Activated CD8-positive, alpha-beta memory T cell treated with anti-CD3 and anti-CD28 coated beads, Interleukin-2, amount 10 ng/mL, durations not matched to agents 7 days and 5 days (primary cell): ENCODE data around the gene PLB1. TPM values are rescaled to one million over a fixed set of nuclear protein-coding genes. Genes with fewer than 3 reads are reported as not detected.

Experiments
- ATAC-seq: fragments of 150-1000 bp; cut with Tn5 transposase; one replicate; pipeline ENCODE4 v1.10.0; 2021; ENCODE audit warnings: moderate library complexity
- CTCF ChIA-PET: fragments of 350-600 bp; sonication (Branson Sonifier 250); formaldehyde crosslinking; loops from one replicate; lab custom pipeline; 2021; ENCODE audit warnings: antibody characterized with exemption; lab: Charles Lee
- DNase-seq: peaks from one replicate; pipeline ENCODE4 v3.0.0-alpha.2; 2020
- H3K27ac Mint-ChIP-seq: one replicate; pipeline ENCODE4 v1.8.0; 2021; ENCODE audit warnings: mild to moderate bottlenecking, mixed read lengths
- H3K27me3 Mint-ChIP-seq: one replicate; pipeline ENCODE4 v1.8.0; 2021; ENCODE audit warnings: mixed read lengths
- H3K36me3 Mint-ChIP-seq: one replicate; pipeline ENCODE4 v1.8.0; 2021; ENCODE audit warnings: mild to moderate bottlenecking, mixed read lengths
- H3K4me1 Mint-ChIP-seq: one replicate; pipeline ENCODE4 v1.8.0; 2021; ENCODE audit warnings: mixed read lengths
- H3K4me3 Mint-ChIP-seq: one replicate; pipeline ENCODE4 v1.8.0; 2021; ENCODE audit warnings: mild to moderate bottlenecking, moderate library complexity, mixed read lengths
- H3K9me3 Mint-ChIP-seq: one replicate; pipeline ENCODE4 v1.8.0; 2022; ENCODE audit warnings: low read depth, mixed read lengths
- total RNA-seq, 2 experiments: library from RNA; stranded (reverse); gene quantifications; one replicate each; pipeline ENCODE4 v1.2.3, GENCODE V29; 2021

The PLB1 gene
- total RNA-seq, 2 experiments from 2014 or later = 0.67 to 1.2 TPM

GRCh38 chr2:28515176-28515751 lies 19.4 kb downstream of the PLB1 start:
- peaks cover 4% of the 10 kb centered on the region for H3K4me1 Mint-ChIP-seq
- DNase-seq = no peak
- H3K4me3 Mint-ChIP-seq = no peak overlapping the region
- peaks cover 67% of the 10 kb centered on the region for H3K27me3 Mint-ChIP-seq
- no peak for ATAC-seq
- CTCF ChIA-PET = no interaction called here
- H3K27ac Mint-ChIP-seq = no peak overlapping the region
- peaks cover 14% of the 10 kb centered on the region for H3K36me3 Mint-ChIP-seq
- peaks cover 11% of the 10 kb centered on the region for H3K9me3 Mint-ChIP-seq

GRCh38 chr2:28516430-28516829 lies 20.6 kb downstream of the PLB1 start:
- peaks cover 13% of the 10 kb centered on the region for H3K36me3 Mint-ChIP-seq
- CTCF ChIA-PET = no interaction called here
- peaks cover 75% of the 10 kb centered on the region for H3K27me3 Mint-ChIP-seq
- H3K4me3 Mint-ChIP-seq = no peak overlapping the region
- peaks cover 10% of the 10 kb centered on the region for H3K9me3 Mint-ChIP-seq
- DNase-seq (no peak), ATAC-seq (no peak)
- no peak overlapping the region for H3K27ac Mint-ChIP-seq
- peaks cover 3% of the 10 kb centered on the region for H3K4me1 Mint-ChIP-seq

- ATAC-seq (no peak), DNase-seq (no peak)
- Mint-ChIP-seq H3K4me3 (no peak overlapping the region), H3K27ac (no peak overlapping the region), H3K4me1 (peaks cover under 1% of the 10 kb centered on the region), H3K36me3 (peaks cover 10% of the 10 kb centered on the region), H3K27me3 (peaks cover 77% of the 10 kb centered on the region), H3K9me3 (peaks cover 8% of the 10 kb centered on the region)
- CTCF ChIA-PET = no interaction called here
Measured at GRCh38 chr2:28516950-28517349, 21.1 kb downstream of the PLB1 start.

GRCh38 chr2:28521663-28522062 lies 25.8 kb downstream of the PLB1 start:
- Mint-ChIP-seq H3K27me3 (peaks cover 73% of the 10 kb centered on the region), H3K27ac (no peak overlapping the region), H3K4me1 (peaks cover 10% of the 10 kb centered on the region), H3K36me3 (no peaks in the 10 kb centered on the region), H3K9me3 (no peaks in the 10 kb centered on the region), H3K4me3 (no peak overlapping the region)
- DNase-seq (no peak), ATAC-seq (no peak)
- CTCF ChIA-PET = no interaction called here

DNA sequence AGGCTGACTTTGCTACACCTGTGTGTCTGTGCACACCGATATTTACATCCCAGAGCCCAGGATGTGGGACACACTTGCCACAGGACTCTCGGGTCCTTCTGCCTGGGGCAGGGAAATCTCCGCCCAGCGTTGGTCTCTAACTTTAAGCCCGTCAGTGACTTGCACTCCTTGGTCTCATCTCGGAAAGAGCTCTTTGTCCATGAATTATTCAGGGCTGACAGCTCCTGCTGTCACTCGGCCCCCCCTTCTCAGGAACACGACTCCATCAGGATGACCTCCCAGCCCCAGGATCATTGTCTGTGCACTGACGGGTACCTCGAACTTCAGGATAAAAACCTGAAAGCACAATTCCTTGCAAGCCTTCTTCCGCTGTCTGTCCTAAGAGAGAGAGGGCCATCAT lies 26.6 kb downstream of the PLB1 start:
- Mint-ChIP-seq H3K36me3 (no peaks in the 10 kb centered on the region), H3K9me3 (no peaks in the 10 kb centered on the region), H3K27me3 (peaks cover 66% of the 10 kb centered on the region), H3K27ac (no peak overlapping the region), H3K4me1 (peaks cover 10% of the 10 kb centered on the region), H3K4me3 (no peak overlapping the region)
- ATAC-seq (no peak), DNase-seq (no peak)
- CTCF ChIA-PET = no interaction called here

DNA sequence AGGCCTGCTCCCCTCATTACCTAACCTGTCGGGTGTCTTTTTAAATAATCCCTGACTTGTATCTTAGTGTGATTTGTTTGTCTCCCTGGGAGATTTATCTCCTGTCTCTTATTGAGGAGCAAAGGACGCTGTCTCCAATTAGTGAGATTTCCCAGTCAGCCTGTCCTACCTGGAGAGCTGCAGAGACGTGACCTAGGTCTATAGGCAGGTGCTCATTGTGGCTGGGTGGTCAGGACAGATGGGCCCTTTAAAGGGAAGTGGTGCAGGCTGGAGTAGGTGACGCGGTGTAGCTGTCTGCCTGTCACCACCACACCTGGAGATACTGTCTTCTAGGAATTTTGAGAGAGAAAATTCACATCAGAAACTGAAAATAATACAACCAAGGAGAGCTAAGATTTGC lies 28.0 kb downstream of the PLB1 start:
- ATAC-seq = no peak
- peaks cover 55% of the 10 kb centered on the region for H3K27me3 Mint-ChIP-seq
- no peaks in the 10 kb centered on the region for H3K9me3 Mint-ChIP-seq
- no peak for DNase-seq
- CTCF ChIA-PET = no interaction called here
- no peak overlapping the region for H3K27ac Mint-ChIP-seq
- H3K4me3 Mint-ChIP-seq = no peak overlapping the region
- H3K4me1 Mint-ChIP-seq = peaks cover 10% of the 10 kb centered on the region
- H3K36me3 Mint-ChIP-seq = no peaks in the 10 kb centered on the region

GRCh38 chr2:28525481-28525880 lies 29.6 kb downstream of the PLB1 start:
- no peak overlapping the region for H3K4me3 Mint-ChIP-seq
- DNase-seq = no peak
- H3K27ac Mint-ChIP-seq = no peak overlapping the region
- CTCF ChIA-PET = no interaction called here
- no peaks in the 10 kb centered on the region for H3K9me3 Mint-ChIP-seq
- no peaks in the 10 kb centered on the region for H3K36me3 Mint-ChIP-seq
- peaks cover 10% of the 10 kb centered on the region for H3K4me1 Mint-ChIP-seq
- no peak for ATAC-seq
- H3K27me3 Mint-ChIP-seq = peaks cover 46% of the 10 kb centered on the region

- Mint-ChIP-seq H3K4me3 (no peak overlapping the region), H3K9me3 (no peaks in the 10 kb centered on the region), H3K27ac (no peak overlapping the region), H3K27me3 (peaks cover 38% of the 10 kb centered on the region), H3K36me3 (no peaks in the 10 kb centered on the region), H3K4me1 (peaks cover 10% of the 10 kb centered on the region)
- CTCF ChIA-PET = no interaction called here
- DNase-seq (no peak), ATAC-seq (no peak)
Measured at GRCh38 chr2:28526527-28527132, 30.8 kb downstream of the PLB1 start.

DNA sequence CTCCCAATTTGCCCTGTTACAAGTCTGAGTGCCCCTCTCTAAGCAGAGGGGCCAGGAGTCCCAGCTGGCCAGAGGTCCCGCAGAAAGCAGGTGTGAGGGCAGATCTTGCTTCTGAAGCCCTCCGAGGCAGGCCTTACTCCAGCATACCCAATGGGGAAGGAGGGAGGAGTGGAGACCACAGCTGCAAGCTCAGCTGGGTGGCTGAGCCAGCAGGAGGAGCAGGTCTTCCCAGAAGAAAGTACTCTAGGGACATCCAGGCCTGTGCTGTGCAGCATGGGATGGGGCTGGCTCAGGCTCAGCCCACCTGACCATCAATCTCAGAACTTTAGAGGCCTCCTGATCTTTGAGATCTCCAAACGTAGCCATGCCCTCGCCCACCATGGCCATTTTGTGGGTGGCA lies 31.3 kb downstream of the PLB1 start:
- CTCF ChIA-PET = no interaction called here
- H3K9me3 Mint-ChIP-seq = no peaks in the 10 kb centered on the region
- peaks cover 14% of the 10 kb centered on the region for H3K4me1 Mint-ChIP-seq
- peaks cover 32% of the 10 kb centered on the region for H3K27me3 Mint-ChIP-seq
- DNase-seq = no peak
- no peaks in the 10 kb centered on the region for H3K36me3 Mint-ChIP-seq
- ATAC-seq = no peak
- H3K27ac Mint-ChIP-seq = no peak overlapping the region
- H3K4me3 Mint-ChIP-seq = no peak overlapping the region

DNA sequence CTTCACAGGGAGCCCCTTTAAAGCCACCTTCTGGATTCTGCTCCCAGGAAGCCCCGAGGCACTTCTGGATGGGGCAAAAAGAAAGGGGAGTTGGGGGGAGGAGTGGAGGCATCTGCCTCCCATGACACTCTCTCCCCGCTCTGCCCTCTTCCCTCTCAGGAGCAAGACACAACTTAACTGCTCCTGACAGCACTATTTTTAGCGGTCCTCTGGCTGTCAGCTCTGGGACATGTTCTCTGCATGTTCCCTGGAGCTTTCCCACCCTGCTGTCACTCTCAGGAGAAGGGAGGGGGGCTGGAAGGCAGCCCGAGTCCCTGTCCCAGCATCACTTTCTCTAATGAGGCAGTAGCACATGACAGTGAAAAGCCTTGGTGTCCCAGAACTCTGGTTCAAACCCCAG lies 32.3 kb downstream of the PLB1 start:
- no peaks in the 10 kb centered on the region for H3K9me3 Mint-ChIP-seq
- CTCF ChIA-PET = interaction anchor here (1.4 kb wide), 1 partner anchor 14 kb away, joined by 6 read pairs; no protein-coding TSS in a partner anchor
- no peaks in the 10 kb centered on the region for H3K36me3 Mint-ChIP-seq
- H3K27ac Mint-ChIP-seq = no peak overlapping the region
- H3K4me3 Mint-ChIP-seq = no peak overlapping the region
- H3K4me1 Mint-ChIP-seq = peaks cover 24% of the 10 kb centered on the region
- ATAC-seq (no peak), DNase-seq (no peak)
- peaks cover 29% of the 10 kb centered on the region for H3K27me3 Mint-ChIP-seq

DNA sequence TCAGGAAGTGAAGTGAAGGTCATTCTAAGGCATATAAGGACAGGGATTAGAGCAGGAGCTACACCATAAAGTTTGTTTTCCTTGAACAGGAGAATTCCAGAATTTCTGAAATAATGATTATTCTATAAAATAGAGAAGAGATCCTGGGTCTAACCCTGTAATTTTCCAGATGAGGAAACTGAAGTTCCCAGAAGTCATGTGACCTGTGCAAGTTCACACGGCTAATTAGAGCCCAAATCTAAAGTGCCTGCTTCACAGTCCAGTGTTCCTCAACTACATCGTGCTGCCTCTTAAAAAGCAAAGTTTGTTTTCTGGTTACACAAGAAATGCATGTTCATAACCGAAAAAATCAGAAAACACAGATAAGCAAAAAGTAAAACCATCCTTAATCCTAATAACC lies 34.9 kb downstream of the PLB1 start:
- H3K4me3 Mint-ChIP-seq = no peak overlapping the region
- ATAC-seq = no peak
- H3K27ac Mint-ChIP-seq = no peak overlapping the region
- H3K9me3 Mint-ChIP-seq = no peaks in the 10 kb centered on the region
- H3K36me3 Mint-ChIP-seq = peaks cover 3% of the 10 kb centered on the region
- H3K27me3 Mint-ChIP-seq = peaks cover 19% of the 10 kb centered on the region
- peaks cover 16% of the 10 kb centered on the region for H3K4me1 Mint-ChIP-seq
- CTCF ChIA-PET = interaction anchor here (1.0 kb wide), 1 partner anchor 29 kb away, joined by 3 read pairs; no protein-coding TSS in a partner anchor
- DNase-seq = no peak

- CTCF ChIA-PET = no interaction called here
- H3K4me3 Mint-ChIP-seq = no peak overlapping the region
- peak overlapping the region; percentile 42 for H3K27ac Mint-ChIP-seq
- peaks cover 17% of the 10 kb centered on the region for H3K27me3 Mint-ChIP-seq
- H3K36me3 Mint-ChIP-seq = peaks cover 3% of the 10 kb centered on the region
- H3K4me1 Mint-ChIP-seq = peaks cover 16% of the 10 kb centered on the region
- H3K9me3 Mint-ChIP-seq = no peaks in the 10 kb centered on the region
- ATAC-seq (no peak), DNase-seq (no peak)
Measured at GRCh38 chr2:28532399-28532798, 36.5 kb downstream of the PLB1 start.

GRCh38 chr2:28533044-28533680 lies 37.3 kb downstream of the PLB1 start:
- CTCF ChIA-PET = no interaction called here
- Mint-ChIP-seq H3K9me3 (no peaks in the 10 kb centered on the region), H3K4me3 (no peak overlapping the region), H3K27me3 (peaks cover 17% of the 10 kb centered on the region), H3K36me3 (peaks cover 3% of the 10 kb centered on the region), H3K4me1 (peaks cover 16% of the 10 kb centered on the region), H3K27ac (no peak overlapping the region)
- ATAC-seq (no peak), DNase-seq (no peak)

DNA sequence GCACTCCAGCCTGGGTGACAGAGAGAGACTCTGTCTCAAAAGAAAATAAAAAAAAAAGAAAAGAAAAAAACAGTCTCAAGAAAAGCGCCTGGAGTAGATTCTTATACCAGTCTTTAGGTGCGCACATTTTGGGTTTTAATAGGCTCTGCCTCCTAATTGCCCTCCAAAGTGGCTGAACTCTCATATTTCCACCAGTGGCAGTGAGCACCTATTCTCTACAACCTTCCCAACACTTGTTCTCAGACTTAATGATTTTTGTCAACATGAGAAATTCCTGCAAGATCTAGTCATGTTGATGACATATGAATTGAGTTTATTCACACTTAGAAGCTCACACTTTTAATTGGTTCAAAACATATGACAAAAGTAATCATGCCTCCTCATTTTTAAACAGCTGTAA lies 39.0 kb downstream of the PLB1 start:
- no peak for ATAC-seq
- Mint-ChIP-seq H3K9me3 (no peaks in the 10 kb centered on the region), H3K27ac (no peak overlapping the region), H3K36me3 (peaks cover 3% of the 10 kb centered on the region), H3K4me3 (no peak overlapping the region), H3K27me3 (peaks cover 17% of the 10 kb centered on the region), H3K4me1 (peaks cover 16% of the 10 kb centered on the region)
- CTCF ChIA-PET = no interaction called here
- DNase-seq = no peak
